Mesendoderm (in vitro differentiated cells): Measurements from ENCODE around the gene APOL5.
A peak's percentile ranks its signal among the peaks of the same experiment; 100 is the strongest.

Source experiments
- DNase-seq: peaks from one replicate; pipeline ENCODE4 v3.0.0; 2013
- H2AK5ac ChIP-seq: 2 replicates; pipeline ENCODE4 v1.6.1; 2013; ENCODE audit warnings: low read length, inconsistent platforms
- H2BK120ac ChIP-seq: 2 replicates; pipeline ENCODE4 v1.6.1; 2013; ENCODE audit warnings: low read depth, mild to moderate bottlenecking, low read length, moderate library complexity, mixed read lengths
- H2BK15ac ChIP-seq: replicated peaks from 2 replicates; pipeline ENCODE4 v1.6.1; 2013; ENCODE audit warnings: low read depth, mild to moderate bottlenecking, moderate library complexity
- H2BK5ac ChIP-seq: 2 replicates; pipeline ENCODE4 v1.6.1; 2013; ENCODE audit warnings: low read length, inconsistent platforms
- H3K18ac ChIP-seq: 2 replicates; pipeline ENCODE4 v1.6.1; 2013; ENCODE audit warnings: mild to moderate bottlenecking, low read length, mixed read lengths
- H3K23ac ChIP-seq: one replicate; pipeline ENCODE4 v1.6.1; 2013; ENCODE audit warnings: low read length
- H3K27ac ChIP-seq: 2 replicates; pipeline ENCODE4 v1.5.1; 2013; ENCODE audit warnings: low read depth, mild to moderate bottlenecking, inconsistent platforms, low read length, moderate library complexity
- H3K27me3 ChIP-seq: 2 replicates; pipeline ENCODE4 v1.6.1; 2013; ENCODE audit warnings: low read length, control low read depth, mild to moderate bottlenecking, inconsistent platforms; ENCODE audit not compliant: insufficient read depth, poor library complexity
- H3K36me3 ChIP-seq: 2 replicates; pipeline ENCODE4 v1.6.1; 2013; ENCODE audit warnings: low read length, inconsistent platforms; ENCODE audit not compliant: control insufficient read depth, insufficient read depth
- H3K4ac ChIP-seq: one replicate; pipeline ENCODE4 v1.6.1; 2013; ENCODE audit warnings: low read depth, mild to moderate bottlenecking, low read length, moderate library complexity
- H3K4me1 ChIP-seq: 2 replicates; pipeline ENCODE4 v1.6.1; 2013; ENCODE audit warnings: low read depth, low read length, inconsistent platforms; ENCODE audit not compliant: control insufficient read depth
- H3K4me2 ChIP-seq: 2 replicates; pipeline ENCODE4 v1.6.1; 2013; ENCODE audit warnings: low read length
- H3K4me3 ChIP-seq: 2 replicates; pipeline ENCODE4 v1.5.1; 2013; ENCODE audit warnings: mild to moderate bottlenecking, low read length
- H3K56ac ChIP-seq: one replicate; pipeline ENCODE4 v1.6.1; 2013; ENCODE audit warnings: low read length
- H3K79me1 ChIP-seq: 2 replicates; pipeline ENCODE4 v1.6.1; 2013; ENCODE audit warnings: low read length, inconsistent platforms
- H3K79me2 ChIP-seq: 2 replicates; pipeline ENCODE4 v1.6.1; 2013; ENCODE audit warnings: mild to moderate bottlenecking, low read length; ENCODE audit not compliant: control insufficient read depth, insufficient read depth
- H3K9ac ChIP-seq: 2 replicates; pipeline ENCODE4 v1.6.1; 2013; ENCODE audit warnings: low read length, inconsistent platforms
- H4K5ac ChIP-seq: one replicate; pipeline ENCODE4 v1.6.1; 2013; ENCODE audit warnings: low read length
- H4K8ac ChIP-seq: one replicate; pipeline ENCODE4 v1.6.1; 2013; ENCODE audit warnings: low read depth, mild to moderate bottlenecking, control low read depth, low read length, moderate library complexity
- WGBS: extraction: QIAGEN DNeasy Blood & Tissue Kit; methylation state at CpG from one replicate; pipeline ENCODE4 v1.1.7; 2013; ENCODE audit warnings: low lambda C conversion rate, missing lambda C conversion rate; ENCODE audit not compliant: insufficient coverage; ENCODE audit errors: extremely low coverage; 5-methylcytosine and 5-hydroxymethylcytosine counted together

APOL5 gene

GRCh38 chr22:35739076-35739930 is 21.6 kb downstream of the APOL5 start:
- H3K27ac ChIP-seq = no peak overlapping the region
- no peak overlapping the region for H4K8ac ChIP-seq
- H2BK5ac ChIP-seq = no peak overlapping the region
- H3K23ac ChIP-seq = no peak overlapping the region
- no peak overlapping the region for H3K4ac ChIP-seq
- no peak overlapping the region for H3K4me2 ChIP-seq
- no peak overlapping the region for H3K4me3 ChIP-seq
- no peaks in the 10 kb centered on the region for H3K36me3 ChIP-seq
- no peak overlapping the region for H3K9ac ChIP-seq
- H3K27me3 ChIP-seq = no peaks in the 10 kb centered on the region
- no peak overlapping the region for H2BK120ac ChIP-seq
- no peaks in the 10 kb centered on the region for H3K79me2 ChIP-seq
- no peak overlapping the region for H2AK5ac ChIP-seq
- peaks cover 2% of the 10 kb centered on the region for H3K4me1 ChIP-seq
- H4K5ac ChIP-seq = no peak overlapping the region
- peak; percentile 62 for DNase-seq
- no peak overlapping the region for H3K56ac ChIP-seq
- H3K18ac ChIP-seq = no peak overlapping the region
- WGBS = no CpG with 5 or more reads among the region's 12 CpGs
- no peak overlapping the region for H2BK15ac ChIP-seq
- H3K79me1 ChIP-seq = no peaks in the 10 kb centered on the region

DNA sequence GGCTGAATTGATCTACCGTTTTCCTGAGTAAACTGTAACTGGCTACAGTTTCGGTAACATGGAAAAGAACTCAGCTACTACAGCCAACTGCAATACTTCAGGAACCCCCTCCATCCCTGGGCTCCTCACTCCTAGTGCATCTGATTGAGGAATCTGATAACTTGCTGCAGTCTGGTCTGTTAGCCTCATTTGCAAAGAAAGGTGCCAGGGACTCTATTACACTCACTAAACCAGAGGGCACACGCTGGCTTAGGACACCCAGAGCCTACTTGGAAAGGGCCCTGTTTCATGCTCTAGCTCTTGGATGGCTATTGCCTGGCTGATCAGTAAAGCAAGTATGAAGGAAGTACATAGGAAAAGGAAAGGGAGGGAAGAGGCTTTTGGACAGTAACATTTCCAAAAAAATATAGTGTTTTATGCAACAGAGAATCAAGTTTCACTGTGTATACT is 22.3 kb downstream of the APOL5 start:
- Histone ChIP-seq H3K79me1 (no peaks in the 10 kb centered on the region), H3K36me3 (no peaks in the 10 kb centered on the region), H2AK5ac (no peak overlapping the region), H3K27ac (no peak overlapping the region), H3K79me2 (no peaks in the 10 kb centered on the region), H2BK5ac (no peak overlapping the region), H3K23ac (no peak overlapping the region), H3K4me1 (peaks cover 3% of the 10 kb centered on the region), H4K8ac (no peak overlapping the region), H2BK15ac (no peak overlapping the region), H3K56ac (no peak overlapping the region), H3K27me3 (no peaks in the 10 kb centered on the region), H3K4ac (no peak overlapping the region), H3K18ac (no peak overlapping the region), H3K4me2 (no peak overlapping the region), H2BK120ac (no peak overlapping the region), H4K5ac (no peak overlapping the region), H3K9ac (no peak overlapping the region), H3K4me3 (no peak overlapping the region)
- WGBS = no CpG with 5 or more reads among the region's 3 CpGs
- no peak for DNase-seq

- no peak overlapping the region for H2BK15ac ChIP-seq
- H3K4me2 ChIP-seq = no peak overlapping the region
- no peak overlapping the region for H3K56ac ChIP-seq
- H3K27me3 ChIP-seq = no peaks in the 10 kb centered on the region
- WGBS = no CpG with 5 or more reads among the region's 1 CpG
- H4K5ac ChIP-seq = no peak overlapping the region
- peaks cover 3% of the 10 kb centered on the region for H3K4me1 ChIP-seq
- no peak overlapping the region for H2BK120ac ChIP-seq
- no peaks in the 10 kb centered on the region for H3K79me2 ChIP-seq
- H3K4me3 ChIP-seq = no peak overlapping the region
- H2AK5ac ChIP-seq = no peak overlapping the region
- DNase-seq = no peak
- H3K18ac ChIP-seq = no peak overlapping the region
- no peak overlapping the region for H3K4ac ChIP-seq
- H2BK5ac ChIP-seq = no peak overlapping the region
- H4K8ac ChIP-seq = no peak overlapping the region
- H3K27ac ChIP-seq = no peak overlapping the region
- no peaks in the 10 kb centered on the region for H3K36me3 ChIP-seq
- H3K9ac ChIP-seq = no peak overlapping the region
- H3K79me1 ChIP-seq = no peaks in the 10 kb centered on the region
- no peak overlapping the region for H3K23ac ChIP-seq
These were observed 22.9 kb downstream of the APOL5 start for GRCh38 chr22:35740616-35741015.

GRCh38 chr22:35742342-35743100 is 24.8 kb downstream of the APOL5 start:
- no peaks in the 10 kb centered on the region for H3K79me2 ChIP-seq

GRCh38 chr22:35743326-35743860 is 25.7 kb downstream of the APOL5 start:
- no peak overlapping the region for H3K9ac ChIP-seq
- no peak overlapping the region for H2BK5ac ChIP-seq
- H3K23ac ChIP-seq = no peak overlapping the region
- no peak overlapping the region for H4K5ac ChIP-seq
- H2BK120ac ChIP-seq = no peak overlapping the region
- H2AK5ac ChIP-seq = no peak overlapping the region
- no peak overlapping the region for H4K8ac ChIP-seq
- H3K36me3 ChIP-seq = no peaks in the 10 kb centered on the region
- H3K79me2 ChIP-seq = no peaks in the 10 kb centered on the region
- H3K4me3 ChIP-seq = no peak overlapping the region
- no peak overlapping the region for H3K56ac ChIP-seq
- no peak overlapping the region for H3K27ac ChIP-seq
- DNase-seq = peak; percentile 57
- H3K18ac ChIP-seq = no peak overlapping the region
- no peaks in the 10 kb centered on the region for H3K27me3 ChIP-seq
- H3K4ac ChIP-seq = no peak overlapping the region
- peaks cover 3% of the 10 kb centered on the region for H3K4me1 ChIP-seq
- WGBS = no CpG with 5 or more reads among the region's 6 CpGs
- no peak overlapping the region for H2BK15ac ChIP-seq
- H3K4me2 ChIP-seq = no peak overlapping the region
- H3K79me1 ChIP-seq = no peaks in the 10 kb centered on the region

More at GRCh38 chr22:35742342-35743100, 24.8 kb downstream of the APOL5 start:
- no peak overlapping the region for H3K4ac ChIP-seq
- H3K23ac ChIP-seq = no peak overlapping the region
- no peak overlapping the region for H2BK15ac ChIP-seq
- H3K36me3 ChIP-seq = no peaks in the 10 kb centered on the region
- DNase-seq = peak; percentile 48
- no peak overlapping the region for H3K9ac ChIP-seq
- peaks cover 3% of the 10 kb centered on the region for H3K4me1 ChIP-seq
- no peak overlapping the region for H3K27ac ChIP-seq
- H3K4me3 ChIP-seq = no peak overlapping the region
- H2AK5ac ChIP-seq = no peak overlapping the region
- H3K18ac ChIP-seq = no peak overlapping the region
- no peak overlapping the region for H3K4me2 ChIP-seq
- H2BK120ac ChIP-seq = no peak overlapping the region
- H4K5ac ChIP-seq = no peak overlapping the region
- H4K8ac ChIP-seq = no peak overlapping the region
- no peak overlapping the region for H3K56ac ChIP-seq
- no peak overlapping the region for H2BK5ac ChIP-seq
- no peaks in the 10 kb centered on the region for H3K27me3 ChIP-seq
- WGBS = no CpG with 5 or more reads among the region's 9 CpGs
- H3K79me1 ChIP-seq = no peaks in the 10 kb centered on the region
